Esophagus muscularis mucosa (tissue), 4 donors: ENCODE data around the gene KANSL3. TPM values are rescaled to one million over a fixed set of nuclear protein-coding genes. Genes with fewer than 3 reads are reported as not detected.
A peak's percentile ranks its signal among the peaks of the same experiment; 100 is the strongest.
"Not testable (repeated sequence)": the region's sequence is repeated elsewhere in the genome, so short reads cannot be mapped to it uniquely, and the experiment has no call there.

ENCODE experiments used
- DNase-seq: peaks from one replicate; pipeline ENCODE4 v3.0.0-alpha.2; 2017; ENCODE audit errors: extremely low spot score
- H3K27ac ChIP-seq, 4 donors: fragments of 200-600 bp; sonication (generic); replicated peaks in 1 of 4; 1 replicate in 3 of 4; 2 replicates in 1 of 4; pipeline ENCODE4 v1.5.1; 2016 to 2019; ENCODE audit warnings: mild to moderate bottlenecking in 1 of 4
- H3K27me3 ChIP-seq, 4 donors: fragments of 200-600 bp; sonication (generic); one replicate each; pipeline versions ENCODE4 v1.5.1 to v1.6.0; 2016 to 2019
- H3K36me3 ChIP-seq, 4 donors: fragments of 200-600 bp; sonication (generic); one replicate each; pipeline ENCODE4 v1.5.1; 2016 to 2019
- H3K4me1 ChIP-seq, 4 donors: fragments of 200-600 bp; sonication (generic); one replicate each; pipeline ENCODE4 v1.5.1; 2016 to 2019
- H3K4me3 ChIP-seq, 4 donors: fragments of 200-600 bp; sonication (generic); 1 replicate in 2 of 4; 2 replicates in 2 of 4; pipeline ENCODE4 v1.5.1; 2016 to 2019; ENCODE audit warnings: mild to moderate bottlenecking in 4 of 4, moderate library complexity in 1 of 4
- H3K9me3 ChIP-seq, 4 donors: fragments of 200-600 bp; sonication (generic); 1 replicate in 3 of 4; 2 replicates in 1 of 4; pipeline ENCODE4 v1.5.1; 2016 to 2019
- EP300 ChIP-seq: sonication (generic); formaldehyde crosslinking; IDR thresholded peaks from one replicate; pipeline ENCODE4 v1.6.1; 2017; ENCODE audit warnings: antibody characterized with exemption
- POLR2A ChIP-seq: fragments of 450-650 bp; IDR thresholded peaks from one replicate; pipeline ENCODE4 v1.6.1; 2017; ENCODE audit warnings: antibody characterized with exemption, moderate library complexity, mild to moderate bottlenecking, low read depth
- POLR2AphosphoS5 ChIP-seq, 2 donors: sonication (generic); formaldehyde crosslinking; IDR thresholded peaks; one replicate each; pipeline ENCODE4 v1.6.1; 2017; ENCODE audit warnings: antibody characterized with exemption in 2 of 2
- WGBS: methylation state at CpG from one replicate; pipeline ENCODE4 v1.1.5; 2018; 5-methylcytosine and 5-hydroxymethylcytosine counted together
- intact Hi-C: fragments of 100-400 bp; cut with DNase I; formaldehyde crosslinking; loops from one replicate; pipeline ENCODE4 v1.15.1; 2023
- total RNA-seq, 4 donors: library from RNA; depleted of rRNA; stranded (reverse); fragments of >200 nt; gene quantifications; one replicate each; pipeline versions ENCODE4 v1.1.0 to v1.2.1, GENCODE V29; 2016
- TF ChIP-seq, protein P1 (sequence below), 3 experiments: fragments of 200-600 bp in 2 of 3; fragments of 450-650 bp in 1 of 3; sonication (generic) in 2 of 3; IDR thresholded peaks; one replicate each; pipeline ENCODE4 v1.5.1; 2017 to 2019; ENCODE audit warnings: antibody characterized with exemption in 3 of 3, mild to moderate bottlenecking in 2 of 3, moderate library complexity in 1 of 3

Gene KANSL3
- total RNA-seq, 4 donors from 2014 or later = 54.2 to 63.1 (median 59.5) TPM

DNA sequence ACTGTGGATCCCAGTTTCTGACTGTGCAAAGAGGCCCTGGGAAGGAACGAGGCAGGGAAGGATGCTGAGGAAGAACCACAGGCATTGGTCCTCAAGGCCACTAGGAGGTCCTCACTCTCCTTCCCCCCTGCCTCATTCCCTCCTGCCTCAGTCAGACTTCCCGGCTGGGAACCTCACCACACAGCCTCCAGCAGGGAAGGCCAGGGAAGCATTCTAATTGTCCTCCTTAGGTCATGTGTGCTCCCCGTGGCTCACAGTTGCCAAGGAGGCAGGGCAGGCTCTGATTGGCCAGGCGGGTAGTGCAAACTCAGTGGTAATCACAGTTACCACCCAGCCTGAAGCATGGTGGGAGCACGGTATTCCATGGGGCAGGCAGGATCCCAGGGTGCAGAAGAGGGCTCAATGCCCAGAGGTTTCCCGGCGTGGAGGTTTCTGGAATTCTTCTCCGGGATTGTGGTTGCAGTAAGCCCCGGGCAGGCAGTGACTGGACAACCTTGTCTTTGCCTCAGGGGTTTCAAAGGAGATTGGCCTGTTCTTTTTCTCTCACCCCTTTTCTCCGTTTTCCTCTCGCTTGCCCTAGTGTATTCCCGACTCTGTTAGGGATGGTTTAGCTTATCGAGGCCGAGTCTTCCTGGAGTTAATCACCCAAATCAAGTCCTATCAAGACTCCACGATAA, 31.6 kb upstream of the KANSL3 start:
- 93% methylated on average over 14 of the region's 15 CpGs for WGBS
- TF ChIP-seq EP300 (no peak), POLR2A (no peak), POLR2AphosphoS5 (IDR thresholded peaks at IDR 0.05) (no peak)
- TF ChIP-seq, protein P1, sequence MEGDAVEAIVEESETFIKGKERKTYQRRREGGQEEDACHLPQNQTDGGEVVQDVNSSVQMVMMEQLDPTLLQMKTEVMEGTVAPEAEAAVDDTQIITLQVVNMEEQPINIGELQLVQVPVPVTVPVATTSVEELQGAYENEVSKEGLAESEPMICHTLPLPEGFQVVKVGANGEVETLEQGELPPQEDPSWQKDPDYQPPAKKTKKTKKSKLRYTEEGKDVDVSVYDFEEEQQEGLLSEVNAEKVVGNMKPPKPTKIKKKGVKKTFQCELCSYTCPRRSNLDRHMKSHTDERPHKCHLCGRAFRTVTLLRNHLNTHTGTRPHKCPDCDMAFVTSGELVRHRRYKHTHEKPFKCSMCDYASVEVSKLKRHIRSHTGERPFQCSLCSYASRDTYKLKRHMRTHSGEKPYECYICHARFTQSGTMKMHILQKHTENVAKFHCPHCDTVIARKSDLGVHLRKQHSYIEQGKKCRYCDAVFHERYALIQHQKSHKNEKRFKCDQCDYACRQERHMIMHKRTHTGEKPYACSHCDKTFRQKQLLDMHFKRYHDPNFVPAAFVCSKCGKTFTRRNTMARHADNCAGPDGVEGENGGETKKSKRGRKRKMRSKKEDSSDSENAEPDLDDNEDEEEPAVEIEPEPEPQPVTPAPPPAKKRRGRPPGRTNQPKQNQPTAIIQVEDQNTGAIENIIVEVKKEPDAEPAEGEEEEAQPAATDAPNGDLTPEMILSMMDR (IDR thresholded peaks at IDR 0.05) = no peak
- no peak for DNase-seq
- Histone ChIP-seq H3K4me3 (no peak overlapping the region), H3K27ac (no peak overlapping the region), H3K9me3 (peaks cover 0 to 1% (median 0%) of the 10 kb centered on the region in 4 donors), H3K36me3 (no peaks in the 10 kb centered on the region), H3K4me1 (peaks cover 11 to 14% (median 13%) of the 10 kb centered on the region in 4 donors), H3K27me3 (no peaks in the 10 kb centered on the region)
- intact Hi-C loops = no loop called here

GRCh38 chr2:96668771-96669170, 30.7 kb upstream of the KANSL3 start:
- Histone ChIP-seq H3K4me1 (peaks cover 12 to 16% (median 13%) of the 10 kb centered on the region in 4 donors), H3K4me3 (no peak overlapping the region), H3K27ac (no peak overlapping the region), H3K36me3 (no peaks in the 10 kb centered on the region), H3K9me3 (peaks cover 0 to 8% (median 0%) of the 10 kb centered on the region in 4 donors), H3K27me3 (no peaks in the 10 kb centered on the region)
- DNase-seq = no peak
- TF ChIP-seq, protein P1 (IDR thresholded peaks at IDR 0.05) = no peak
- TF ChIP-seq POLR2A (no peak), POLR2AphosphoS5 (IDR thresholded peaks at IDR 0.05) (no peak), EP300 (no peak)
- WGBS = 84% methylated on average over 8 of the region's 11 CpGs
- intact Hi-C loops = no loop called here

DNA sequence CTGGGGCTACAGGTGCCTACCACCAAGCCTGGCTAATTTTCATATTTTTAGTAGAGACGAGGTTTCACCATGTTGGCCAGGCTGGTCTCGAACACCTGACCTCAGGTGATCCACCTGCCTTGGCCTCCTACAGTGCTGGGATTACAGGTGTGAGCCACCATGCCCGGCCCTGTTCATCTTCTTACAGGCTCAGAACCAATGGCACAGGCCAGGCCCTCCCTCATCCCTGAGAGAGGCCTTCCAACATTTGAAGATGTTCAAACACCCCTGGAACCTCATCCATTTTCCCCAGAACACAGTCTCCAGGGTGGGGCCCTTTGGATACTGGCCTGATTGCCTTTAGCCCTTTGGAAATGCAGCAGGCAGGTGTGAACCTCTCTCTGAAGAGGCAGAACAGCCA, 27.6 kb upstream of the KANSL3 start:
- DNase-seq, H3K36me3 ChIP-seq, H3K9me3 ChIP-seq, intact Hi-C loops, H3K27me3 ChIP-seq, H3K4me3 ChIP-seq: not testable (repeated sequence)
- 92% methylated on average over 2 of the region's 3 CpGs for WGBS
- Histone ChIP-seq H3K27ac (peak overlapping the region; percentile 67 to 79 (median 76)), H3K4me1 (peaks cover 12 to 16% (median 13%) of the 10 kb centered on the region in 4 donors)

GRCh38 chr2:96665083-96665569, 27.0 kb upstream of the KANSL3 start:
- H3K4me1 ChIP-seq = peaks cover 12 to 16% (median 13%) of the 10 kb centered on the region in 4 donors
- H3K27ac ChIP-seq = peak overlapping the region; percentile 67 to 79 (median 76)
- TF ChIP-seq POLR2AphosphoS5 (IDR thresholded peaks at IDR 0.05) (peak; percentile 66 to 77), POLR2A (no peak)
- TF ChIP-seq, protein P1 (IDR thresholded peaks at IDR 0.05) = no peak
- peaks cover 0 to 8% (median 0%) of the 10 kb centered on the region in 4 donors for H3K9me3 ChIP-seq
- intact Hi-C loops = no loop called here
- no peaks in the 10 kb centered on the region for H3K27me3 ChIP-seq
- WGBS = 60% methylated on average over 3 of the region's 3 CpGs
- no peaks in the 10 kb centered on the region for H3K36me3 ChIP-seq
- no peak overlapping the region for H3K4me3 ChIP-seq
- no peak for DNase-seq

DNA sequence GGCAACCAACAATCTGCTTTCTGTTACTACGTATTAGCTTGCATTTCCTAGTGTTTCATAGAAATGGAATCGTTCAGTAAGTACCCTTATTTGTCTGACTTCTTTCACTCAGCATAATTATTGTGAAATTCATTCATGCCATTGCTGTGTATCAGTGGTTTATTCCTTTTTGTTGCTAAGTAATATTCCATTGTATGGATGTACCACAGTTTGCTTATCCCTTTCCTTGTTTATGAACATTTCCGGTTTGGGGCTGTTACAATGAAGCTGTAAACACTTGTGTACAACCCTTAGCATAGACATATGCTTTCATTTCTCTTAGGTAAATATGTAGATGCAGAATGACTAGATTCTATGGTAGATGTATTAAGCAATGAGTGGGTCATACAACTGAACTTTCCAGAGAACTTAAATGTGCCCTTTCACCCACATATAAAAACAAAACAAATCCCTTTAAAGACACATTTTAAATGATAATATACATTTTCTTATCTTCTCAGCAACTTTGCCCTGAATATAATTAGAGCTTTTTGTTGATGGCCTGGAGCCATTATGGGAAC, 26.3 kb upstream of the KANSL3 start:
- Histone ChIP-seq H3K4me3 (no peak overlapping the region), H3K36me3 (no peaks in the 10 kb centered on the region), H3K9me3 (peaks cover 0 to 8% (median 0%) of the 10 kb centered on the region in 4 donors), H3K4me1 (peaks cover 12 to 16% (median 13%) of the 10 kb centered on the region in 4 donors), H3K27ac (peak overlapping the region; percentile 67 to 79 (median 76)), H3K27me3 (no peaks in the 10 kb centered on the region)
- DNase-seq = no peak
- TF ChIP-seq, protein P1 (IDR thresholded peaks at IDR 0.05) = no peak
- TF ChIP-seq EP300 = no peak
- no peak for TF ChIP-seq POLR2AphosphoS5 (IDR thresholded peaks at IDR 0.05)
- no peak for TF ChIP-seq POLR2A
- WGBS = 88% methylated on average over 3 of the region's 3 CpGs
- intact Hi-C loops = no loop called here
